ENCODE data around the gene CCT8.

GRCh38 chr21:29092102-29092959, 18.9 kb upstream of the CCT8 start:
- TF ChIP-seq EZH2 (IDR thresholded peaks at IDR 0.05; ENCODE audit: borderline replicate concordance, insufficient read depth, low read depth, low read length, poor library complexity, severe bottlenecking) = no peak
- TF ChIP-seq, protein P1, sequence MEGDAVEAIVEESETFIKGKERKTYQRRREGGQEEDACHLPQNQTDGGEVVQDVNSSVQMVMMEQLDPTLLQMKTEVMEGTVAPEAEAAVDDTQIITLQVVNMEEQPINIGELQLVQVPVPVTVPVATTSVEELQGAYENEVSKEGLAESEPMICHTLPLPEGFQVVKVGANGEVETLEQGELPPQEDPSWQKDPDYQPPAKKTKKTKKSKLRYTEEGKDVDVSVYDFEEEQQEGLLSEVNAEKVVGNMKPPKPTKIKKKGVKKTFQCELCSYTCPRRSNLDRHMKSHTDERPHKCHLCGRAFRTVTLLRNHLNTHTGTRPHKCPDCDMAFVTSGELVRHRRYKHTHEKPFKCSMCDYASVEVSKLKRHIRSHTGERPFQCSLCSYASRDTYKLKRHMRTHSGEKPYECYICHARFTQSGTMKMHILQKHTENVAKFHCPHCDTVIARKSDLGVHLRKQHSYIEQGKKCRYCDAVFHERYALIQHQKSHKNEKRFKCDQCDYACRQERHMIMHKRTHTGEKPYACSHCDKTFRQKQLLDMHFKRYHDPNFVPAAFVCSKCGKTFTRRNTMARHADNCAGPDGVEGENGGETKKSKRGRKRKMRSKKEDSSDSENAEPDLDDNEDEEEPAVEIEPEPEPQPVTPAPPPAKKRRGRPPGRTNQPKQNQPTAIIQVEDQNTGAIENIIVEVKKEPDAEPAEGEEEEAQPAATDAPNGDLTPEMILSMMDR (IDR thresholded peaks at IDR 0.05) = no peak
